SK-N-SH (cell line): Measurements from ENCODE around the gene FAM222A. TPM values are rescaled to one million over a fixed set of nuclear protein-coding genes. Genes with fewer than 3 reads are reported as not detected.

Experiments
- CTCF ChIA-PET: fragments of 300-600, 350-600 bp; formaldehyde crosslinking; extraction: SDS; loops from one replicate; lab custom pipeline; 2021; lab: Yijun Ruan, JAX
- POLR2A ChIA-PET: fragments of 350-600 bp; sonication (Branson Sonifier 250); formaldehyde crosslinking; extraction: SDS; loops from one replicate; lab custom pipeline; 2020; ENCODE audit warnings: antibody characterized with exemption, inconsistent platforms; lab: Yijun Ruan, JAX
- DNase-seq: peaks from one replicate; pipeline ENCODE4 v3.0.0; 2012
- H2AFZ ChIP-seq: fragments of 200-600 bp; sonication (generic); 2 replicates; pipeline ENCODE4 v1.8.1; 2016; ENCODE audit warnings: antibody characterized with exemption, mild to moderate bottlenecking, low read depth
- H3F3A ChIP-seq: fragments of 200-600 bp; sonication (generic); replicated peaks from 2 replicates; pipeline ENCODE3; 2016; ENCODE audit warnings: antibody characterized with exemption, mild to moderate bottlenecking; ENCODE audit not compliant: insufficient read depth
- H3K27ac ChIP-seq, 2 experiments: fragments of 200-500 bp in 1 of 2; fragments of 200-600 bp in 1 of 2; sonication (Bioruptor generic) in 1 of 2; sonication (generic), shearing (Covaris generic) in 1 of 2; 2 replicates each; pipeline versions ENCODE4 v1.5.1 to v1.6.1; 2014 to 2016; ENCODE audit warnings: low read depth in 2 of 2, inconsistent platforms in 1 of 2, low read length in 1 of 2, mild to moderate bottlenecking in 1 of 2, mixed read lengths in 1 of 2
- H3K27me3 ChIP-seq: fragments of 200-600 bp; sonication (generic), shearing (Covaris generic); 2 replicates; pipeline ENCODE4 v1.6.1; 2016; ENCODE audit warnings: mixed run types; ENCODE audit not compliant: insufficient read depth
- H3K36me3 ChIP-seq, 2 experiments: fragments of 200-500 bp in 1 of 2; fragments of 200-600 bp in 1 of 2; sonication (Bioruptor generic) in 1 of 2; sonication (generic) in 1 of 2; replicated peaks in 1 of 2; 2 replicates each; pipeline versions ENCODE3 to v1.5.1; 2014 to 2016; ENCODE audit warnings: low read length in 1 of 2, mild to moderate bottlenecking in 1 of 2; ENCODE audit not compliant: insufficient read depth in 2 of 2, control insufficient read depth in 1 of 2
- H3K4me1 ChIP-seq, 2 experiments: fragments of 200-500 bp in 1 of 2; fragments of 200-600 bp in 1 of 2; sonication (Bioruptor generic) in 1 of 2; sonication (generic), shearing (Covaris generic) in 1 of 2; 2 replicates each; pipeline versions ENCODE4 v1.5.1 to v1.6.1; 2014 to 2016; ENCODE audit warnings: low read depth in 1 of 2, low read length in 1 of 2, mixed run types in 1 of 2; ENCODE audit not compliant: insufficient read depth in 2 of 2, control insufficient read depth in 1 of 2
- H3K4me2 ChIP-seq: fragments of 200-600 bp; sonication (generic), shearing (Covaris generic); 2 replicates; pipeline ENCODE4 v1.6.1; 2017; ENCODE audit warnings: mixed run types
- H3K4me3 ChIP-seq, 2 experiments: fragments of 200-500 bp in 1 of 2; fragments of 200-600 bp in 1 of 2; sonication (Bioruptor generic) in 1 of 2; sonication (generic), shearing (Covaris generic) in 1 of 2; 2 replicates each; pipeline versions ENCODE4 v1.5.1 to v1.8.1; 2014 to 2016; ENCODE audit warnings: low read depth in 2 of 2, inconsistent platforms in 1 of 2, low read length in 1 of 2, mild to moderate bottlenecking in 1 of 2, mixed read lengths in 1 of 2, moderate library complexity in 1 of 2
- H3K79me2 ChIP-seq: fragments of 200-600 bp; sonication (generic); 2 replicates; pipeline ENCODE4 v1.8.1; 2017; ENCODE audit warnings: mild to moderate bottlenecking; ENCODE audit not compliant: insufficient read depth
- H3K9ac ChIP-seq: fragments of 200-600 bp; sonication (generic); 2 replicates; pipeline ENCODE4 v1.6.1; 2017; ENCODE audit warnings: mixed run types
- H3K9me2 ChIP-seq: fragments of 200-600 bp; sonication (generic); 2 replicates; pipeline ENCODE4 v1.6.1; 2017; ENCODE audit warnings: mixed run types
- H3K9me3 ChIP-seq: fragments of 200-600 bp; sonication (generic); 2 replicates; pipeline ENCODE4 v1.6.1; 2017; ENCODE audit warnings: mixed run types, mild to moderate bottlenecking, moderate library complexity
- H4K20me1 ChIP-seq: fragments of 200-600 bp; sonication (generic); 2 replicates; pipeline ENCODE4 v1.6.1; 2017; ENCODE audit warnings: mild to moderate bottlenecking, mixed run types; ENCODE audit not compliant: insufficient read depth
- CHD2 ChIP-seq: fragments of 150-350 bp; IDR thresholded peaks from 2 replicates; pipeline ENCODE4 v1.6.1; 2018; ENCODE audit warnings: low read length; ENCODE audit not compliant: partially characterized antibody
- ELF1 ChIP-seq: IDR thresholded peaks from 2 replicates; pipeline ENCODE4 v1.4.0; 2012
- EP300 ChIP-seq, 2 experiments: IDR thresholded peaks; 2 replicates each; pipeline versions ENCODE4 v1.4.0 to v1.6.1; 2012; ENCODE audit warnings: borderline replicate concordance in 1 of 2, low read depth in 1 of 2, low read length in 1 of 2
- EZH2phosphoT487 ChIP-seq: fragments of 200-600 bp; sonication (generic); IDR thresholded peaks from 2 replicates; pipeline ENCODE4 v1.6.1; 2017; ENCODE audit warnings: low read depth, mixed run types, mild to moderate bottlenecking, antibody characterized with exemption, moderate library complexity, borderline replicate concordance
- FOSL2 ChIP-seq: IDR thresholded peaks from 2 replicates; pipeline ENCODE4 v1.4.0; 2012; ENCODE audit warnings: low read depth, mild to moderate bottlenecking, moderate library complexity, borderline replicate concordance
- FOXJ3 ChIP-seq: sonication (generic); formaldehyde crosslinking; IDR thresholded peaks from 2 replicates; pipeline ENCODE4 v1.5.1; 2020; ENCODE audit warnings: mild to moderate bottlenecking, missing genetic modification reagents
- FOXM1 ChIP-seq: IDR thresholded peaks from 2 replicates; pipeline ENCODE4 v1.4.0; 2012; ENCODE audit warnings: low read depth, mild to moderate bottlenecking
- GABPA ChIP-seq: IDR thresholded peaks from 2 replicates; pipeline ENCODE4 v1.4.0; 2012; ENCODE audit warnings: low read depth, mild to moderate bottlenecking
- GATA2 ChIP-seq: sonication (generic); formaldehyde crosslinking; IDR thresholded peaks from 2 replicates; pipeline ENCODE4 v1.5.0; 2020; ENCODE audit warnings: mild to moderate bottlenecking, missing genetic modification reagents
- MEF2A ChIP-seq: IDR thresholded peaks from 2 replicates; pipeline ENCODE4 v1.4.0; 2012; ENCODE audit warnings: low read depth, borderline replicate concordance
- MXI1 ChIP-seq: IDR thresholded peaks from 2 replicates; pipeline ENCODE4 v1.6.1; 2012; ENCODE audit warnings: mild to moderate bottlenecking, low read depth, low read length, improper control_type of control experiment
- NFIC ChIP-seq: IDR thresholded peaks from 2 replicates; pipeline ENCODE4 v1.4.0; 2012; ENCODE audit warnings: borderline replicate concordance
- NRF1 ChIP-seq: IDR thresholded peaks from 2 replicates; pipeline ENCODE4 v1.6.1; 2012; ENCODE audit warnings: low read depth, mild to moderate bottlenecking, low read length
- PBX3 ChIP-seq: IDR thresholded peaks from 2 replicates; pipeline ENCODE4; 2012
- POLR2AphosphoS5 ChIP-seq: IDR thresholded peaks from 2 replicates; pipeline ENCODE4 v1.6.1; 2012; ENCODE audit warnings: low read depth, low read length
- RAD21 ChIP-seq: IDR thresholded peaks from 2 replicates; pipeline ENCODE4 v1.6.1; 2012; ENCODE audit warnings: mild to moderate bottlenecking, low read length
- RXRA ChIP-seq: IDR thresholded peaks from 2 replicates; pipeline ENCODE4 v1.4.0; 2012; ENCODE audit warnings: low read depth, mild to moderate bottlenecking, borderline replicate concordance
- SIN3A ChIP-seq: IDR thresholded peaks from 2 replicates; pipeline ENCODE4 v1.6.1; 2012; ENCODE audit warnings: low read depth, mild to moderate bottlenecking, low read length, moderate library complexity, borderline replicate concordance
- SMC3 ChIP-seq: IDR thresholded peaks from 2 replicates; pipeline ENCODE4 v1.6.1; 2012; ENCODE audit warnings: low read depth, low read length, improper control_type of control experiment
- TAF1 ChIP-seq: IDR thresholded peaks from 2 replicates; pipeline ENCODE4 v1.6.1; 2012; ENCODE audit warnings: low read depth, mild to moderate bottlenecking, low read length, moderate library complexity, borderline replicate concordance
- TCF12 ChIP-seq: IDR thresholded peaks from 2 replicates; pipeline ENCODE4 v1.4.0; 2012
- TEAD4 ChIP-seq: IDR thresholded peaks from 2 replicates; pipeline ENCODE4 v1.4.0; 2012; ENCODE audit warnings: mild to moderate bottlenecking, borderline replicate concordance; ENCODE audit not compliant: insufficient read depth
- YY1 ChIP-seq: IDR thresholded peaks from 2 replicates; pipeline ENCODE4 v1.4.0; 2012; ENCODE audit warnings: low read depth, mild to moderate bottlenecking
- WGBS: methylation state at CpG from one replicate; pipeline ENCODE4 v1.1.6; 2017; ENCODE audit warnings: low lambda C conversion rate; 5-methylcytosine and 5-hydroxymethylcytosine counted together
- polyA plus RNA-seq, 3 experiments: library from polyadenylated mRNA; depleted of rRNA; stranded (reverse); fragments of >200 nt; gene quantifications; 2 replicates each; pipeline ENCODE4 v1.2.3, GENCODE V29; 2012
- TF ChIP-seq, protein P1 (sequence below): IDR thresholded peaks from 2 replicates; pipeline ENCODE4 v1.4.0; 2012; ENCODE audit warnings: low read depth
- TF ChIP-seq, protein P2 (sequence below): IDR thresholded peaks from 2 replicates; pipeline ENCODE4 v1.6.1; 2012; ENCODE audit warnings: mild to moderate bottlenecking, low read depth, low read length, moderate library complexity
- TF ChIP-seq, protein P3 (sequence below): IDR thresholded peaks from 2 replicates; pipeline ENCODE4 v1.4.0; 2012; ENCODE audit warnings: low read depth, borderline replicate concordance

Gene FAM222A
- 1.6 and 4.2 TPM in 2 replicates for polyA plus RNA-seq (2012; rRNA removed)
- 1.7 and 4.1 TPM in 2 replicates for polyA plus RNA-seq (2012; cell fraction: cytosol; rRNA removed)
- 1.6 and 3.1 TPM in 2 replicates for polyA plus RNA-seq (2012; cell fraction: nucleus; rRNA removed)

DNA sequence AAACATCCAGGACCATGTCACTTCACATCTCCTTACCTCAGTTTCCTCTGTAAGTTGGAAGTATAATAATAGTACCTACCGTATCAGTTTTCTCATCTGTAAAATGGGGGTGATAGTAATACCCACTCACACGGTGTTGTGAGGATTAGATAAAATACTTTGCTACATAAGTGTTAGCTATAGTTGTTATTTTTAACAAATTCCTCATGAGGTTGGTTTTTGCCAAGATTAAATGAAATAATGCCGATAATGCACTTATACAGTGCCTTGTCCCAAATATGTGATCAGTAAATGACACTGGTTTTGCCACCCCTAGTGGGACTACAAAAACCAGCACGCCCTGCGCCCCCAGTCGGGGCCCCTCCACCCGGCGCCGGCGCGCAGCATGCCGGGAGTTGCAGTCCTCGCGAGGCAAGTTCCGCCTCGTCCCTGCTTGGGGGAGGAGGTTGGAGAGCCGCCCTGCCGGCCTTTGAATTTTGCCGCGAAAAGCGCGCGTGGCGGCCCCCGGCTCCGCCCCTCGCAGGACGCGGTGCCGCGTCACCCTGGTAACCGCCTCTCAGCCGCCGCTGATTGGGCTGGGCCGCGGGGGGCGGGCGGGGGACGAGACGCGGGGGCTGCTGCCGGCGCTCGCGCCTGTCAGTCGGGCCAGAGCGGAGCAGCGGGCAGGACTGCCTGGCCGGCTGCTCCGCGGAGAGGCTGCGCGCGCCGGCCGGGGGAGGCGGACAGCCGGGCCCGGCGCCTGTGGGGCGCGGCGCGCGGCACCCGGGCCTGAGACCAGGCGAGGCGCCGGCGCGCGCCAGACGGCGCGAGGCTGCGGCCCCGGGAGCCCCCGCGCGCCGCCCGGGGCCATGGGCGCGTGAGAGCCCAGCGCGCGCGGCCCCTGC, at the start of gene FAM222A:
FAM222A (plus strand) TSS at position 639 of the 884 bp plus-strand sequence. CDS start 30,322 bp downstream, outside the sequence.
- CTCF ChIA-PET, result interaction anchor here (0.7 to 7.5 kb wide), 20 partner anchors 10 to 195 kb away, joined by 3 to 175 read pairs (median 6); partner anchors contain the start of genes MMAB and MVK
- Histone ChIP-seq H3K9me2 (no peaks in the 10 kb centered on the region), H4K20me1 (peaks cover 8% of the 10 kb centered on the region; the same call in 1 of the 2 replicates), H3K4me1 (peaks cover 0 to 39% of the 10 kb centered on the region in 2 experiments; a peak in 1 of 4 replicates), H3F3A (no peaks in the 10 kb centered on the region), H3K27me3 (no peaks in the 10 kb centered on the region; the same call in none of the 2 replicates), H3K4me2 (peak within 1 kb of the TSS; percentile 94), H3K4me3 (peak within 1 kb of the TSS; percentile 62 to 70), H3K79me2 (no peaks in the 10 kb centered on the region), H3K36me3 (no peaks in the 10 kb centered on the region), H3K9me3 (no peaks in the 10 kb centered on the region), H2AFZ (peak within 1 kb of the TSS; percentile 79), H3K27ac (peak within 1 kb of the TSS in 1 of 2 experiments; percentile 92; a peak in 2 of 4 replicates), H3K9ac (peak within 1 kb of the TSS; percentile 44; the same call in 1 of the 2 replicates)
- TF ChIP-seq FOXJ3 (no peak), TAF1 (peak; percentile 93; the same call in 1 of the 2 replicates), NFIC (no peak), RXRA (no peak), POLR2AphosphoS5 (peak; percentile 58; the same call in 1 of the 2 replicates), GATA2 (no peak), MXI1 (peak; percentile 98), TEAD4 (no peak), NRF1 (0 out of 2 replicates have a peak, but pooled peaks have one; percentile 6), SMC3 (no peak), GABPA (peak; percentile 73), SIN3A (peak; percentile 98), ELF1 (peak; percentile 88), FOSL2 (no peak), PBX3 (peak; percentile 56), FOXM1 (no peak), CHD2 (peak; percentile 92), EP300 (IDR thresholded peaks at IDR 0.05; ENCODE audit: borderline replicate concordance in 1 of 2, low read depth in 1 of 2, low read length in 1 of 2) (no peak), MEF2A (no peak), YY1 (peak; percentile 59; the same call in 1 of the 2 replicates), EZH2phosphoT487 (no peak), RAD21 (no peak), TCF12 (no peak)
- TF ChIP-seq, protein P1, sequence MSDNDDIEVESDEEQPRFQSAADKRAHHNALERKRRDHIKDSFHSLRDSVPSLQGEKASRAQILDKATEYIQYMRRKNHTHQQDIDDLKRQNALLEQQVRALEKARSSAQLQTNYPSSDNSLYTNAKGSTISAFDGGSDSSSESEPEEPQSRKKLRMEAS, result peak; percentile 95
- TF ChIP-seq, protein P2, sequence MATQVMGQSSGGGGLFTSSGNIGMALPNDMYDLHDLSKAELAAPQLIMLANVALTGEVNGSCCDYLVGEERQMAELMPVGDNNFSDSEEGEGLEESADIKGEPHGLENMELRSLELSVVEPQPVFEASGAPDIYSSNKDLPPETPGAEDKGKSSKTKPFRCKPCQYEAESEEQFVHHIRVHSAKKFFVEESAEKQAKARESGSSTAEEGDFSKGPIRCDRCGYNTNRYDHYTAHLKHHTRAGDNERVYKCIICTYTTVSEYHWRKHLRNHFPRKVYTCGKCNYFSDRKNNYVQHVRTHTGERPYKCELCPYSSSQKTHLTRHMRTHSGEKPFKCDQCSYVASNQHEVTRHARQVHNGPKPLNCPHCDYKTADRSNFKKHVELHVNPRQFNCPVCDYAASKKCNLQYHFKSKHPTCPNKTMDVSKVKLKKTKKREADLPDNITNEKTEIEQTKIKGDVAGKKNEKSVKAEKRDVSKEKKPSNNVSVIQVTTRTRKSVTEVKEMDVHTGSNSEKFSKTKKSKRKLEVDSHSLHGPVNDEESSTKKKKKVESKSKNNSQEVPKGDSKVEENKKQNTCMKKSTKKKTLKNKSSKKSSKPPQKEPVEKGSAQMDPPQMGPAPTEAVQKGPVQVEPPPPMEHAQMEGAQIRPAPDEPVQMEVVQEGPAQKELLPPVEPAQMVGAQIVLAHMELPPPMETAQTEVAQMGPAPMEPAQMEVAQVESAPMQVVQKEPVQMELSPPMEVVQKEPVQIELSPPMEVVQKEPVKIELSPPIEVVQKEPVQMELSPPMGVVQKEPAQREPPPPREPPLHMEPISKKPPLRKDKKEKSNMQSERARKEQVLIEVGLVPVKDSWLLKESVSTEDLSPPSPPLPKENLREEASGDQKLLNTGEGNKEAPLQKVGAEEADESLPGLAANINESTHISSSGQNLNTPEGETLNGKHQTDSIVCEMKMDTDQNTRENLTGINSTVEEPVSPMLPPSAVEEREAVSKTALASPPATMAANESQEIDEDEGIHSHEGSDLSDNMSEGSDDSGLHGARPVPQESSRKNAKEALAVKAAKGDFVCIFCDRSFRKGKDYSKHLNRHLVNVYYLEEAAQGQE, result no peak
- TF ChIP-seq, protein P3, sequence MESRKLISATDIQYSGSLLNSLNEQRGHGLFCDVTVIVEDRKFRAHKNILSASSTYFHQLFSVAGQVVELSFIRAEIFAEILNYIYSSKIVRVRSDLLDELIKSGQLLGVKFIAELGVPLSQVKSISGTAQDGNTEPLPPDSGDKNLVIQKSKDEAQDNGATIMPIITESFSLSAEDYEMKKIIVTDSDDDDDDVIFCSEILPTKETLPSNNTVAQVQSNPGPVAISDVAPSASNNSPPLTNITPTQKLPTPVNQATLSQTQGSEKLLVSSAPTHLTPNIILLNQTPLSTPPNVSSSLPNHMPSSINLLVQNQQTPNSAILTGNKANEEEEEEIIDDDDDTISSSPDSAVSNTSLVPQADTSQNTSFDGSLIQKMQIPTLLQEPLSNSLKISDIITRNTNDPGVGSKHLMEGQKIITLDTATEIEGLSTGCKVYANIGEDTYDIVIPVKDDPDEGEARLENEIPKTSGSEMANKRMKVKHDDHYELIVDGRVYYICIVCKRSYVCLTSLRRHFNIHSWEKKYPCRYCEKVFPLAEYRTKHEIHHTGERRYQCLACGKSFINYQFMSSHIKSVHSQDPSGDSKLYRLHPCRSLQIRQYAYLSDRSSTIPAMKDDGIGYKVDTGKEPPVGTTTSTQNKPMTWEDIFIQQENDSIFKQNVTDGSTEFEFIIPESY, result no peak
- POLR2A ChIA-PET, result interaction anchor here (0.6 to 8.9 kb wide), 16 partner anchors 10 to 191 kb away, joined by 3 to 82 read pairs (median 4); no protein-coding TSS in a partner anchor
- 6% methylated on average over 16 of the region's 88 CpGs for WGBS
- DNase-seq, result peak; percentile 97
